Hypothalamus (tissue), 51 donors: ENCODE results near the gene SLC7A6.
A peak's percentile ranks its signal among the peaks of the same experiment; 100 is the strongest.

Source experiments
- DNase-seq, 51 donors: peaks; one replicate each; lab custom pipeline; 2025; lab: John Stamatoyannopoulos, UW

Gene SLC7A6

DNA sequence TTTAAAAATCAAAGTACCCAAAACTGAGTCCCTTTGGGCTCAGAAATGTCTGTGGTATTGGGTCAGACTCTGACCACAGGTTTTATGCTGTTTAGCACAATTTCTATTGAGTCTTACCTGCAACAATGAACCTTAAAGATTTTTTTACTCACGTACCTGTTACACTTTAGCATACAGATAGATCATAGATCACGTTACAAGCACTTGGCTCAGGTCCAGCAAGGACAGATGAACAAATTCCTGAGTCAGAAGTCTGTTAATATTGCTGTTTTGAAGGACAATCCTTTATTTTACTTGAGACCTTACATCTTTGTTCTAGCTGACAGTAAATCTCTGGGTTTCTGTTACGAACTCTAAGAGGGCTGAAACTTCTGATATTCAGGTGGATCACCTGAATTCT is 33.6 kb downstream of the SLC7A6 start:
- no peak for DNase-seq

DNA sequence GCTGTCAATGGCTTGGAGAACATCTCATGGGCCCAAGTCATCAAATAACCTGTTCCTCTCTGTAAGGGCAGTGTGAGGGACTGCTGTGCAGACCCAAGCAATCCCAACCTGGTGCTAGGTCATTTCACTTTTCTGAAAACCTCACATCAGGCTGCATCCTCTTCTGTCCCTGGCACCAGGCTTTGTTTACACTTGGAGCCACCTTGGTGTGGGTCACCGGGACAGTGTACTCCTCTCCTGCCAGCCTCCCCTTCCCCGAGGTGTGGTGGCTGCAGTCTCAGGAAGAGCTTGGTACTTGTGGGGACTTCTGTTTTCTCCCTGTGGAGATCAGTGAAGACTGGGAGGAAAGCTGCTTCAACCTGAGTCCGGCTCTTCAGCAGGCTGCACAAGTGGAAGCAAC is 34.0 kb downstream of the SLC7A6 start:
- no peak for DNase-seq

DNA sequence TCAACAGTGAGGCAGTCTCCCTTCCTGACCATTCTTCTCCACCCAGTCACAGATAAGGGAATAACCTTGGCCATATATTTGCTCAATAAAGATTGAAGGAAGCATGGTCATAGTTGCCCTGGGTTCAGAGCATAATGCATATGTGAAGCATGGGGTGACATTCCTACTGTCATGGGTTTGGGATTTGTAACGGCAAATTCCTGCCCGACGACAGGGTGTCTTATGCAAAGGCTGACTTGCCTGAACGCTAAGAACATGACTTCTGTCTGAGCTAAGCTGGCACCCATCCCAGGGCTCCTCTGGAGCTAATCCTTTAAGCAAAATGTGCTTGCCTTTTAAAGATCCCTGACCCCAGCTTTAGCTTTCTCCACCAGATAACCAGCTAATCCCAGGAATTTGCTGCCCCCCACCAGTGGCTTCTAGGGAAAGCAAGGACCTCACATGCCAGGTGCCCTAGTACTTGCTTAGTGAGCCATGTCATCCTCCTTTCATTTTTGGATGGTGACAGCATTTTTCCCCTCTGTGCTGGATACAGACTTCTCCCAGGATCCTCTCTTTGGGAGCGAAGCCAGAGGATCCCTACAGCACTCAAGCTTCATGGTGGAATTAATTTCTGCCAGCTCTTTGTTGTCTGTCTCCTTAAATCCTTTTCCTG is 34.7 kb downstream of the SLC7A6 start:
- DNase-seq = peak in 10 of 51 donors; percentile 4 to 61 (median 14)

DNA sequence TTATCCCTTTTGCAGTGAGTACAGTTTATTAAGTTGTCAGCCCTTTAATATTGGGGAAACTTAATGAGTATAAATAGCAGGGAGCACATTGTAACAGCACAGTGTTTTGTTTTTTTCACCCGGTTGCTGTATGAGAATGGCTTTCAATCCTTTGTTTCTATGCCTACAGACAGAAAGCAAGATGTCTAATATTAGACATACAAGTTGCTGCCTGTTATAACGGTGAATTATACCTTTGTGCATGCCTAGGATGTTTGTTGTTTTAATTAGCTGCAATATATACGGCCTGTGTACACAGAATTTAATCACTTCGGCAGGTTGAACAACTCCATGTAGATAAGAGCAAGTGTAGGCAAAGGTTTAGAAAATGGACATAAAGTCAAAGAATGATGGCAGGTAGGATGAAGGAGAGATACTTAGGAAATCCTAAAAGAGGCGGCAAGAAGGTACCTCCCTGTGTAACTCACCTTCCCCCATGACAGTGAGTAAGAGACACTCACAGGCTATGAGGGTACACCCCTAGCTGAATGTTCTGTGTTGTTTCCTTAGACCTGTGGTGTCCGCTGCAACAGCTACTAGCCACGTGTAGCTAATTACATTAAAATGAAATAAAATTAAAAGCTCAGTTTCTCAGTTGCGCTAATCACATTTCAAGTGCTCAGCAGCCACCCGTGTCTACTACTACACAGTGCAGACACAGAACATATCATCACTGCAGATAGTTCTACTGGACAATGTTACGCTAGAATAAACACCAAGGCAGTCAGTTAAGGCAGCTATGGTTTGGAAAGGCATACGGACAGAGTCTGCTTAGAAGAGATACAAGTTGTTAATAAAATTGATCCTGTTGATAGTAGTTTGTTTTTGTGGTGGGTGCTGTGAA is 35.5 kb downstream of the SLC7A6 start:
- peak in 1 of 51 donors; percentile 61 for DNase-seq

DNA sequence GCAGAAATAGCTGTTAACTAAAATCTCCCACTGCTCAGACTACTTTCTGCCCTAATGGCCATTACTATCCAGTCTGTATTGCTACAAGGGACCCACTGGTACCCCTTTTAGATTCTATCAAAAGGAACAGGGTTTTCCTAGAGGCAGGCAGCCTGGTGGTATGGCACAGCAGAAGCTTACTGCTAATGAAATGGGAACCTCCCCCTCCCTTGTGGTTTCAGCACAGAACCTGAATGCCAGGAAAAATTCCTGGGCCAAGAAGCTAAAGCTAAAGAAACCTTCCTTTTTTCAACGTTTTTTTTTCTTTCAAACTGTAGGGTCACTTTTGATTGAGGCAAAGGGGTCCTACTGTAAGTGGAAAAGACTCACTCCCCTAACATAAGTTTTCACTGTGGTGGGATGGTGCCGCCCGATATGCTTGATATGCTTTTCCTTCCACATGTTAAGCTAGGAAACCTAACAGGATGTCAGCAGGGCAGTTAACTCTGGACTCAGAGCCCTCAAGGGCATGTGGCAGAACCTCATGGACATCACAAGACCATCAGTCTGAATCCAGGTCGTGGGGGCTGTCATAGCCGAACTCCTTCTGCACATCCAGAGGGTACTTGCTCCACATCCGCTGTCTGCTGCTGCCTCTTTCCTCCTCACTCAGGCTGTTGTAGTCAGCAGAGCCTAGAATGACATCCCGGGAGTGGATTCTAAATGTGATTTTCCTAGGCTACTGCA is 36.6 kb downstream of the SLC7A6 start:
- DNase-seq = no peak

DNA sequence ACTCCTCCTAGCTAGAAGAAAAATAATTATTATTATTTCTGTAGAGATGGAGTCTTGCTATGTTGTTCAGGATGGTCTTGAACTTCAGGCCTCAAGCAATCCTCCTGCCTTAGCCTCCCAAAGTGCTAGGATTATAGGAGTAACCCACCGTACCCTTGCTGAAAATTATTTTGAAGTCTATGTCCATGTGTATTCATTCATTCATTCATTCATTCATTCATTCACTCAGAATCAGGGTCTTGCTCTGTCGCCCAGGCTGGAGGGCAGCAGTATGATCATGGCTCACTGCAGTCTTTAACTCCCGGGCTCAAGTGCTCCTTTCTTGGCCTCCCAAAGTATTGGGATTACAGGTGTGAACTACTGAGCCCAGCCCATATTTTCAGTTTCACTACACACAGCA is 42.3 kb downstream of the SLC7A6 start:
- no peak for DNase-seq

DNA sequence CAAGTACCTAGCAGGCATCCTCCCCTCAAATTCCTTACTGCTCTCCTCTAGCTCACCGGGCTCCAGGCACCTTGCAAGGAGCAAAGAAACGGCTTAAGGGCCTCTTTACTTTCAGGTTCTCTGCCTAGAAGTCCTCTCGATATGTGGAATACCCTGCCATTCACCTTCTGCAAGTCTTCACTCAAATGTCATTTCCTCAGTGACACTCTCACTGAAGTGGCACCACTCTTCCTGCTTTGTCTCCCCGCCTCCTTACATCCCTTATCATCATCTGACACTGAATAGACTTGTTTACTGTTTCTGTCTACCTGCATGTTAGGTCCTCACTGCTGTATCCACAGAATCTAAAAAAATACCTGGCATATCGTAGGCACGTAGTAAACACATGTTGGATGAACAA is 45.5 kb downstream of the SLC7A6 start:
- no peak for DNase-seq

DNA sequence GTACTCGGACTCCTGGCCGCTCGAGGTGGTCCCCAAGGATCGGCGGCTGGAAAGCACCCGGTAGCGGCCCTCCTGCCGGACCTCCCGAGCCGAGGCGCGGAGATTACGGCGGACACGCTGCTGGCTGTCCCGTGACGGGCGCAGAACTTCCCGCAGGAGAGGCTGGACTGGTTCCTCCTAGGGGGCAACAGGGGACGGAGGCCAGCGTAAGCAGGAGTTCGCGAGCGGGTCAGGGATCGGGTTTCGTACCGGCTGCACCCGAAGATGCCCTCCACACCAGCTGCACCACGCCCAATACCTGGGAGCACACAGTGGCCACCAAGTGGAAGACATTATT is 46.1 kb downstream of the SLC7A6 start:
- peak in 7 of 51 donors; percentile 43 to 55 (median 48) for DNase-seq

DNA sequence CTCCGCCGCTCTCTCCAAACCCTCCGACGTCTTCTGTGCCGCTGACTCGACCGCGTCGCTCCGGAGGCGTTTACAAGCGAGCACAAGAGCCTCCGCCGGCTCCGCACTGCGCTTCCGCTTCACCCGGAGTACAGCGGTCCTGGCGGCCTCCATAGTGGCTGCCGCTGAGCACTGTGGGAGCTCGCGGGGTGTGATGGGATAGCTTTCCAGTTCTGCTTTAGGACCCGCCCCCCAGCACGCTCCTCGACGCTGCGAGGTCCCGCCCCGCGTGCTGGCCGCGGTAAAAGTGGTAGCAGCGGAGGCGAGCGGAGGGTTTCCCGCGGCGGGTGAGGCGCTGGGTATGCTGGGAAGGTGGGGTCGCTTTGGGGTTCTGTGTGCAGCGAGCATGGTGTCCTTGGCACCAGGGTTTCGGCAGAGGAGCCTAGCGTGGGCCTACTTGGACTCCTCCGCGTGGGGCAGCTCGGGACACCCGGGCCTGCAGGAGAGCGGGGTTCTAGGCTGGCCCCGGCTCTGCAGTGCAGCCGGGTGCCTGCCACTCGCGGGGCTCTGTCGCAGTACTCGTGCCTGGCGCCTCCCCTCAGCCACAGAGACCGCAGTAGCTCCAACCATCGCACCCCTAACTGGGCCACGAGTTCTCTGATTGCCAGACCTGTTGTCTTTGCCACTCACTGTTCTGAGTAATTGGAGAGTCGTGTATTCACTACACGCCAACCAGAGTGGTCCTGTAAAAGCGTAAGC is 46.6 kb downstream of the SLC7A6 start, which contains the start of the genes PRMT7 and SLC7A6OS:
PRMT7 (plus strand) TSS at position 246 of the 738 bp plus-strand sequence. CDS start 4,961 bp downstream, outside the sequence.
SLC7A6OS (minus strand) TSS at position 173 of the 738 bp plus-strand sequence; CDS start at position 153, 20 bp downstream.
- DNase-seq = peak; percentile 53 to 93 (median 86)

DNA sequence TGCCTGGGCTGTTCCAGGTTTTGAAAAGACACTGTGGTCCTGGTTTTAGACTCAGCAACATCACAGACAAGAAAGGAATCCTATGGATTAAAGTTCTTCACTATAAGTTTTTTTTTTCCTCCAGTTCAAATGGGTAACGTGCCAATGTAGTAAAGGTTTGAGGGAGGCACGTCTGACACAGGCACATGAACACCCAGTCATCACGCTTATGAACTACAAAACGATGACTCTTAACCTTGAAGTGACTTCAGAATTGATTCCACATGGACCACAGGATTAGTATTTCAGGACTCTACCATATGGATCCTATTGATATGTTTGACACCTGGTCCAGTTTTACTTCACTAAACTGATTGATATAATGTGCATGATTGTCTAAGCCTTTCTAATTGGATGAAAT is 48.8 kb downstream of the SLC7A6 start:
- DNase-seq = no peak

DNA sequence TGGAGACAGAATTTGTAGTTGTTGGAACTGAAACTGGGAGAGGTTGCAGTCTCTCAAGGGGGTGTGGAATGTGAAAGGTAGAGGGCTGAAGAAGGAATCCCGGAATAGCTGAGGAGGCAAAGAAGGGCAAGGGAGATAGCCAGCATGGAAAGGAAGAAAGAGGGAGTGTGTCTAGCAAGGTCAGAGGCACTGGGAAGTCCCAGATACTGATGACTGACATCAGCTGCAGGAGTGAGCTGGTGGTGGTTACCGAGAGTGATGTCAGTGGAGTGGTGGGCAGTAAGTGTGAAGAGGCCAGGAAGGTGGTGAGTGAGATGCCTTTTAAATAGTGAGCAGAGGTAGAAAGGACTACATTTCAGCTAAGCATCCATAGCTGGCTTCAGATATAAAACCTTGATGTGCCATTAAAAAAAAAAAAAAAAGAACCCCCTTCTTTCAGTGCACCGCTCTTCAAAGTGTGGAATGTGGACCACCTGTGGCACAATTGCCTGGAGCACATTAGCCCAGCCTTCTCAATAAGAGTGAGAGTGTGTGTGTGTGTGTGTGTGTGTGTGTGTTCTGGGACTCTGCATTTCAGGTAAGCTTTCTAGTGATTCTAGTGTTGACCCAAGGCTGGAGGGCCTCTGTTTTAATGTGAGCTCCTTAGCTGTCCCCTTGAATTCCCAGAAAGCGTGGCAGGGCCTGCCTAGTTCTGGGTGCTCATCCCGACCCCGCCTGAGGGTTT is 55.0 kb downstream of the SLC7A6 start:
- DNase-seq = no peak

DNA sequence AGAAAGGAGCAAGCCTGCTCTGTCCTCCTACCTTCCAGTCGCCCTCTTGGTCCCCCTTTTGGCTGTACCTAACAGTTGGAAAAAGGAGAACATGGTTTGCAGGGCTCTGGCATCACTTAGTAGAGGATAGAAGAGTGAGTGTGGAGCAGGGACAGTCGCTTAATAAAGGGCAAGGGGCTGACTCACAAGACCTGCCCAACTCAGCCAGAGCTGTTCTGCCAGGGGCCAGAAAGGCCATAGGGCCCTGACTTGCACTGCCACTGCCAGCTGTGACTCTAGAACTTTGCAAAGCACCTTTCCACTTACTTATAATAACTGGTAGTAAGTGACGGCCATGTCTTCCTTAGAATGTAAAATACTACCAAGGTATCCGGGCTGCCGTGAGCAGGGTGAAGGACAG is 60.0 kb downstream of the SLC7A6 start:
- no peak for DNase-seq

DNA sequence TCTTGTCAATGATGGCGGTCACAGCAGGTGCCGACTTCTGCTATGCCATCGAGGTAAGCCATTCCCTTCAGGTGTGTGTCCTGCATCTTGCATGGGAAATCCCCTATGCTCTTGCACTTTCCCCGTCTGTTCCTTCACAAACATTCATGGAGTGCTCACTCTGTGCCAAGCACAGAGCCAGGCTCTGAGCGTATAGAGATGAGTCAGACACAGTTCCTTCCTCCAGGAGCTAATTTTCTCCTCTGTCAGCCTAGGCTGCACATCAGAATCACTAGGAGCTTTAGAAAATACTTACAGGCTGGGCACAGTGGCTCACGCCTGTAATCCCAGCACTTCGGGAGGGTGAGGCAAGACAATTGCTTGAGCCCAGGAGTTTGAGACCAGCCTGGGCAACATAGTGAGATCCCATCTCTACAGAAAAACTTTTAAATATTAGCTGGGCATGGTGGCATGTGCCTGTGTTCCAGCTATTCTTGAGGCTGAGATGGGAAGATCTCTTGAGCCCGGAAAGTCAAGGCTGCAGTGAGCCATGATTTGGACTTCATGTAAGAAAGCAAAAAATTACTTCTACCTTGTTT is 60.5 kb downstream of the SLC7A6 start:
- DNase-seq = no peak

DNA sequence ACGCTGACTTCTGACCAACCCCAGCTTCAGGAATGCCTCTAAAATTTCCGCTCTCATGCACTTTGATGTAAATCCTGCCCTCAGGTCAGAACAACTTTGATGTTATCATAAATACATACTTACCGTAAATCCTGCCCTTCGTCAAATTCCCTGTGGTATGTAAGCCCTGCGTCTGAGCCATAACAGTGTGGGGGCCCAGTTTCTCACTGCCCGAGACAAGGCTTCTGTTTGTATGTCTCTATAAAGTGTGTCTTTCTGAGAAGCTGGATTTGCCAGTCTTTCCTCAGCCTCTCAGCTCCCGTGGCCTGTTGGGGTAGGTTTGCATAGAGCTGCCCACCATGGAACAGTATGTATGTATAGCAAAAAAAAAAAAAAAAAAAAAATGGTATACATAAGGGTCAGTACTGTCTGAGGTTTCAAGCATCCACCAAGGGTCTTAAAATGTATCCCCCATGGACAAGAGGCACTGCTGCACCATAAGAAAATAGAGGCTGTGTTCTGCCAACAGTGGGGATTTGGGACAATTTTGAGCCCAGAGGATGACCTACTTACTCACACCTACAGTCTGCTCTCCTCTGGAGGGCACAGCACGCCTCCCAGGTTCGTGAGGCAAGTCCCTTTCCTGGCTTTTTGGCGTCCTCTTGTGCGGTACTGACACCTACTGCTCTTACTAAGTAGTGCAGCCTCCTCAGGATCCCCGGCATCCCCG is 64.0 kb downstream of the SLC7A6 start:
- DNase-seq = peak in 48 of 51 donors; percentile 10 to 84 (median 59)

DNA sequence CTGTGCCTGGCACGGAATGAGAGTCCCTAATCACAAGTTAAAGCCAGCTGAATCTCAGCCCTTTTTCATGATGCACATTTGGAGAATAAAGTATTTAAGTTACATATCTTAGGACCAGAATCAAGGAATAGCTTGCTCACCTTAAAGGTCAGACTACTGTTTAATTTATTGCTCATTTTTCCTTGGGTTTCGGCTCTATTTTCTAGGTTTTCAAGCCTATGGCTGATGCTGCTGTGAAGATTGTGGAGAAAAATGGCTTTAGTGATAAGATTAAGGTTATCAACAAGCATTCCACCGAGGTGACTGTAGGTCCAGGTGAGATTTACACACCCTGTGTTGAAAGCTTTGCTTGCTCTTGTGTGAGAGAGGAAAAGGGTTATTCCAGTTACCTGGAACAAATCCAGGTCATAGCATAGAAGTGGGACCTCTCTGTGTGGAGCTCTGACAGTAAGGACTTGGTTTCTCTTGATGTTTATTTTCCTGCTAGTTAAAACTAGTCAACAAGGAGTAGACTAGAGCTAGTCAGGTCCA is 64.6 kb downstream of the SLC7A6 start:
- no peak for DNase-seq

DNA sequence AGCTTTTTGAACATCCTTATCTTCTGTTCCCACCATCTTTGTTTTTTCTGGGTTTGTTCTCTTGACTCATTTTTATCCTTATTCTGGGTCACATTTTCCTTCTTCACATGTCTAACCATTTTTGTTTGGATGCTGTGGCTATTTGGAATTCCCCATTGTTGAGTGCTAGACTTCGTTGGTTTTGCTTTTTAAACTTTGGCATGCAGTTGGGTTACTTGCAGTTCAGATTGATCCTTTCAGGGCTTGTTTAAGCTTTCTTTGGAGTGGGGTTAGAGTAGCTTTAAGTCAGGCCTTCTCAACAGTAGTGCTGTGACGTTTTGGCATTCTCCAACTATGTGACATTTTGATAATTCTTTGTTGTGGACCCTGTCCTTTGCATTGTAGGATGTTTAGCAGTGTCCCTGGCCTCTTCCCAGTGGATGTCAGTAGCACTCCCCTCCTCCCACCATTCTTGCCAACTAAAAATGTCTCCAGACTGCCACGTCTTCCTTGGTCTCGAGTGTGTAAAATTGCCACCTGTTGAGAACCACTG is 67.6 kb downstream of the SLC7A6 start:
- DNase-seq = no peak

DNA sequence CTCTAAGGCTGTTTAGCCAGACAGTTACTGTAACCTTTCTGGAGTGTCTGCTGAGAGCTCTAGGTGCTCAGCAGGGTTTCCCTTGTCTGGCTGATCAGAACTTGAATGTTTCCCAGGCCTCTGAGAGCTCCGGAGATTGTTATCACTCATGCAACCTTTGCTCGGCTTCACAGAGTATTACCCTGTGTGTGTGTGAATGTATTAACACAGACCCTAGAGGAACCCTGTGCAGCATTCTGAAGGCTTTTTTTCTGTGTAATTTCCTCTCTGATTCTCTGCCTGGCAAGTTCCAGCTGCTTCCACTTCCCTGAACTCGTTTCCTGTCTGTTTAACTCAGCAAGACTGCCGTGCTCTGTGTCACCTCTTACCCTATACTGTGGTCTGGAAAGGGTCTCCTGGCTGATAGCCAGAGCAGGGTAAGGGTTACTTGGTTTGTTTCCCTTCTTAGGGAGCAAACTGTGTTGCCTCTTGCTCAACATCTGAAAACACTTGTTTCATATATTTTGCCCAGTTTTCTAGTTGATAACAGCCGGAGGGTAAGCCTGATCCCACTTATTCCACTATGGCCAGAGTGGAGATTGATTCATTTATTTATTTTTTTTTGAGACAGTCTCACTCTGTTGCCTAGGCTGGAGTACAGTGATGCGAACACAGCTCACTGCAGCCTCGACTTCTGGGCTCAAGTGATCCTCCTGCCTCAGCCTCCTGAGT is 68.2 kb downstream of the SLC7A6 start:
- DNase-seq = peak in 12 of 51 donors; percentile 10 to 59 (median 22)

DNA sequence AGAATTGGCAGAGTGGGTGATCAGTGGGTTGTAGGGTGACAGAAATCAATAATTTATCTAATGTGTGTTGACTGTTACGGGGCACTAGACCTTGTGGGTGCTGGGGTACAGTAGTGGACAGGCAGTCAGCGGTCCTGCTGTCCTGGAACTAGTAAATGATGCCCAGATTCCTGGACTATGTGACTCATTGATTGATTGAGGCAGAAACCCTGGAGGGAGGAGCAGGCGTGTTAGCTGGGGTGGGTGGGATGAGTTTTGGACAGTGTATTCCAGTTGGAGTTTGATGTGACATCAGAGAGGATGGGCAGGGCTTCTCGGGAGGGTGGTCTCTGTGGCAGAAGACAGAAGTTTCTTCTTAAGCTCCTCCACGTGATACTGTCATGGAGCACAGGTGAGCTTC is 70.8 kb downstream of the SLC7A6 start:
- no peak for DNase-seq
